Neuronal stem cell (in vitro differentiated cells): Measurements from ENCODE around the gene GPR135.

Source experiments
- DNase-seq: peaks from one replicate; pipeline ENCODE4 v3.0.0-alpha.2; 2013; ENCODE audit warnings: low spot score
- H2AFZ ChIP-seq: one replicate; pipeline ENCODE4 v1.6.1; 2013; ENCODE audit warnings: mild to moderate bottlenecking, low read length, inconsistent platforms
- H2AK5ac ChIP-seq: 2 replicates; pipeline ENCODE4 v1.6.1; 2013; ENCODE audit warnings: low read depth, mild to moderate bottlenecking, inconsistent platforms, low read length, moderate library complexity, mixed read lengths
- H2BK120ac ChIP-seq: 2 replicates; pipeline ENCODE4 v1.6.1; 2013; ENCODE audit warnings: low read depth, mild to moderate bottlenecking, inconsistent platforms, low read length, moderate library complexity, mixed read lengths
- H2BK12ac ChIP-seq: one replicate; pipeline ENCODE4 v1.6.1; 2013; ENCODE audit warnings: low read length, inconsistent platforms
- H2BK15ac ChIP-seq: 2 replicates; pipeline ENCODE4 v1.6.1; 2013; ENCODE audit warnings: mild to moderate bottlenecking, low read length, inconsistent platforms, mixed read lengths
- H2BK5ac ChIP-seq: one replicate; pipeline ENCODE4 v1.6.1; 2013; ENCODE audit warnings: inconsistent platforms, mild to moderate bottlenecking, low read length, moderate library complexity
- H3K14ac ChIP-seq: one replicate; pipeline ENCODE4 v1.6.1; 2013; ENCODE audit warnings: low read length, inconsistent platforms
- H3K18ac ChIP-seq: 2 replicates; pipeline ENCODE4 v1.6.1; 2013; ENCODE audit warnings: low read length, inconsistent platforms
- H3K23ac ChIP-seq: 2 replicates; pipeline ENCODE4 v1.6.1; 2013; ENCODE audit warnings: low read depth, mild to moderate bottlenecking, mixed read lengths, low read length, inconsistent platforms; ENCODE audit not compliant: poor library complexity
- H3K27ac ChIP-seq: replicated peaks from 3 replicates; pipeline ENCODE4 v1.5.1; 2013; ENCODE audit warnings: low read length, inconsistent platforms
- H3K27me3 ChIP-seq, 3 experiments: 2 replicates each; pipeline ENCODE4 v1.6.1; 2013; ENCODE audit warnings: low read length in 3 of 3, mild to moderate bottlenecking in 2 of 3, inconsistent platforms in 1 of 3, low read depth in 1 of 3, mixed read lengths in 1 of 3, moderate library complexity in 1 of 3; ENCODE audit not compliant: control insufficient read depth in 3 of 3, insufficient read depth in 3 of 3
- H3K36me3 ChIP-seq, 2 donors: replicated peaks in 1 of 2; 2 replicates each; pipeline ENCODE4 v1.6.1; 2013; ENCODE audit warnings: low read length in 2 of 2; ENCODE audit not compliant: control insufficient read depth in 2 of 2, insufficient read depth in 2 of 2
- H3K4ac ChIP-seq: 2 replicates; pipeline ENCODE4 v1.6.1; 2013; ENCODE audit warnings: inconsistent platforms, mild to moderate bottlenecking, low read length, moderate library complexity
- H3K4me1 ChIP-seq, 2 donors: 1 replicate in 1 of 2; 2 replicates in 1 of 2; pipeline ENCODE4 v1.6.1; 2013; ENCODE audit warnings: low read length in 2 of 2, low read depth in 1 of 2; ENCODE audit not compliant: control insufficient read depth in 2 of 2, insufficient read depth in 1 of 2
- H3K4me2 ChIP-seq: one replicate; pipeline ENCODE4 v1.6.1; 2013; ENCODE audit warnings: mild to moderate bottlenecking, low read length, inconsistent platforms; ENCODE audit not compliant: insufficient read depth, poor library complexity, severe bottlenecking
- H3K4me3 ChIP-seq, 2 donors: 2 replicates each; pipeline ENCODE4 v1.5.1; 2013; ENCODE audit warnings: low read length in 2 of 2, mild to moderate bottlenecking in 2 of 2, inconsistent platforms in 1 of 2, moderate library complexity in 1 of 2
- H3K79me1 ChIP-seq: one replicate; pipeline ENCODE4 v1.6.1; 2013; ENCODE audit warnings: low read depth, mild to moderate bottlenecking, inconsistent platforms, low read length, moderate library complexity
- H3K9ac ChIP-seq: one replicate; pipeline ENCODE4 v1.6.1; 2013; ENCODE audit warnings: mild to moderate bottlenecking, low read depth, low read length, inconsistent platforms; ENCODE audit not compliant: poor library complexity
- H3K9me3 ChIP-seq, 2 donors: replicated peaks in 1 of 2; 2 replicates each; pipeline versions ENCODE3 to v1.6.1; 2013; ENCODE audit warnings: low read length in 2 of 2, mild to moderate bottlenecking in 2 of 2, inconsistent platforms in 1 of 2, low read depth in 1 of 2, mixed read lengths in 1 of 2, moderate library complexity in 1 of 2; ENCODE audit not compliant: control insufficient read depth in 2 of 2, insufficient read depth in 1 of 2
- H4K8ac ChIP-seq: one replicate; pipeline ENCODE4 v1.6.1; 2013; ENCODE audit warnings: low read depth, mild to moderate bottlenecking, inconsistent platforms, low read length, moderate library complexity
- H4K91ac ChIP-seq: one replicate; pipeline ENCODE4 v1.6.1; 2013; ENCODE audit warnings: low read length, low read depth, mild to moderate bottlenecking, inconsistent platforms; ENCODE audit not compliant: poor library complexity
- WGBS, 2 donors: extraction: QIAGEN DNeasy Blood & Tissue Kit; methylation state at CpG; one replicate each; pipeline ENCODE4 v1.1.7; 2013; ENCODE audit warnings: missing lambda C conversion rate in 2 of 2, mixed read lengths in 1 of 2; ENCODE audit not compliant: insufficient read length in 2 of 2, insufficient replicate concordance in 1 of 2; ENCODE audit errors: extremely low coverage in 2 of 2; 5-methylcytosine and 5-hydroxymethylcytosine counted together

GPR135 gene

GRCh38 chr14:59455411-59455810 is 9.8 kb downstream of the GPR135 start:
- Histone ChIP-seq H3K18ac (no peak overlapping the region), H3K36me3 (peaks cover 0 to 61% of the 10 kb centered on the region in 2 donors), H3K4me1 (no peaks in the 10 kb centered on the region), H2AFZ (no peak overlapping the region), H3K4ac (no peak overlapping the region), H3K4me2 (no peak overlapping the region), H3K79me1 (no peaks in the 10 kb centered on the region), H2BK120ac (no peak overlapping the region), H3K9ac (no peak overlapping the region), H2AK5ac (no peak overlapping the region), H3K23ac (no peak overlapping the region), H3K27me3 (no peaks in the 10 kb centered on the region), H4K8ac (no peak overlapping the region), H3K9me3 (peaks cover 0 to 12% of the 10 kb centered on the region in 2 donors), H3K27ac (no peak overlapping the region), H3K4me3 (no peak overlapping the region), H3K14ac (no peak overlapping the region), H4K91ac (no peak overlapping the region), H2BK15ac (no peak overlapping the region), H2BK12ac (no peak overlapping the region), H2BK5ac (no peak overlapping the region)
- DNase-seq: no peak
- WGBS, 2 donors: no CpG with 5 or more reads among the region's 1 CpG

GRCh38 chr14:59454139-59454538 is 11.0 kb downstream of the GPR135 start:
- H3K4me1 ChIP-seq: no peaks in the 10 kb centered on the region
- no peak overlapping the region for H2BK5ac ChIP-seq
- H3K9me3 ChIP-seq: peaks cover 0 to 12% of the 10 kb centered on the region in 2 donors
- H3K27me3 ChIP-seq: no peaks in the 10 kb centered on the region
- H3K4me3 ChIP-seq: no peak overlapping the region
- no peak overlapping the region for H2BK12ac ChIP-seq
- H3K4me2 ChIP-seq: no peak overlapping the region
- no CpG with 5 or more reads among the region's 2 CpGs for WGBS, 2 donors
- H3K9ac ChIP-seq: no peak overlapping the region
- no peak overlapping the region for H4K8ac ChIP-seq
- no peak overlapping the region for H3K23ac ChIP-seq
- H3K36me3 ChIP-seq: peaks cover 0 to 49% of the 10 kb centered on the region in 2 donors
- H2AK5ac ChIP-seq: no peak overlapping the region
- no peaks in the 10 kb centered on the region for H3K79me1 ChIP-seq
- no peak overlapping the region for H3K18ac ChIP-seq
- no peak for DNase-seq
- no peak overlapping the region for H4K91ac ChIP-seq
- no peak overlapping the region for H2BK120ac ChIP-seq
- H2BK15ac ChIP-seq: no peak overlapping the region
- H3K14ac ChIP-seq: no peak overlapping the region
- H3K27ac ChIP-seq: no peak overlapping the region
- H3K4ac ChIP-seq: no peak overlapping the region
- H2AFZ ChIP-seq: no peak overlapping the region

GRCh38 chr14:59451849-59452248 is 13.3 kb downstream of the GPR135 start:
- Histone ChIP-seq H3K79me1 (no peaks in the 10 kb centered on the region), H3K4me3 (no peak overlapping the region), H2BK12ac (no peak overlapping the region), H2BK120ac (no peak overlapping the region), H3K4me1 (no peaks in the 10 kb centered on the region), H3K4me2 (no peak overlapping the region), H3K4ac (no peak overlapping the region), H2BK5ac (no peak overlapping the region), H2BK15ac (no peak overlapping the region), H2AK5ac (no peak overlapping the region), H3K23ac (no peak overlapping the region), H3K9ac (no peak overlapping the region), H3K9me3 (peaks cover 0 to 2% of the 10 kb centered on the region in 2 donors), H4K8ac (no peak overlapping the region), H2AFZ (no peak overlapping the region), H3K18ac (no peak overlapping the region), H3K27me3 (no peaks in the 10 kb centered on the region), H3K14ac (no peak overlapping the region), H3K36me3 (peaks cover 0 to 27% of the 10 kb centered on the region in 2 donors), H3K27ac (no peak overlapping the region), H4K91ac (no peak overlapping the region)
- no CpG with 5 or more reads among the region's 1 CpG for WGBS, 2 donors
- DNase-seq: no peak

GRCh38 chr14:59450716-59451115 is 14.5 kb downstream of the GPR135 start:
- no peak overlapping the region for H3K23ac ChIP-seq
- H3K4me1 ChIP-seq: no peaks in the 10 kb centered on the region
- no peak overlapping the region for H3K4ac ChIP-seq
- H3K4me2 ChIP-seq: no peak overlapping the region
- no peak for DNase-seq
- no peak overlapping the region for H3K27ac ChIP-seq
- no peak overlapping the region for H4K8ac ChIP-seq
- no peak overlapping the region for H2AFZ ChIP-seq
- H3K9ac ChIP-seq: no peak overlapping the region
- no peak overlapping the region for H4K91ac ChIP-seq
- H2BK15ac ChIP-seq: no peak overlapping the region
- no CpG with 5 or more reads among the region's 3 CpGs for WGBS, 2 donors
- H2BK5ac ChIP-seq: no peak overlapping the region
- no peak overlapping the region for H3K4me3 ChIP-seq
- no peaks in the 10 kb centered on the region for H3K9me3 ChIP-seq
- H3K14ac ChIP-seq: no peak overlapping the region
- no peak overlapping the region for H2BK12ac ChIP-seq
- H3K18ac ChIP-seq: no peak overlapping the region
- no peaks in the 10 kb centered on the region for H3K27me3 ChIP-seq
- H3K36me3 ChIP-seq: peaks cover 0 to 16% of the 10 kb centered on the region in 2 donors
- no peak overlapping the region for H2BK120ac ChIP-seq
- no peak overlapping the region for H2AK5ac ChIP-seq
- no peaks in the 10 kb centered on the region for H3K79me1 ChIP-seq
